MM.1S (cell line): ENCODE measurements around the gene NSD1.

ENCODE experiments used
- DNase-seq: peaks from one replicate; pipeline ENCODE4 v3.0.0-alpha.2; 2015
- H2AFZ ChIP-seq: fragments of 300-600 bp; sonication (generic); 2 replicates; pipeline ENCODE4 v1.6.0; 2016; ENCODE audit warnings: antibody characterized with exemption, low read length
- H3F3A ChIP-seq: fragments of 300-600 bp; sonication (generic); 2 replicates; pipeline ENCODE4 v1.6.1; 2016; ENCODE audit warnings: mild to moderate bottlenecking, antibody characterized with exemption, low read length, moderate library complexity, mixed read lengths; ENCODE audit not compliant: insufficient read depth
- H3K27ac ChIP-seq: fragments of 300-600 bp; sonication (generic); 2 replicates; pipeline ENCODE4 v1.5.1; 2016; ENCODE audit warnings: mild to moderate bottlenecking, low read length
- H3K27me3 ChIP-seq: fragments of 300-600 bp; sonication (generic); replicated peaks from 2 replicates; pipeline ENCODE4 v1.6.0; 2016; ENCODE audit warnings: low read length; ENCODE audit not compliant: insufficient read depth
- H3K36me3 ChIP-seq: fragments of 300-600 bp; sonication (generic); replicated peaks from 2 replicates; pipeline ENCODE4 v1.6.1; 2016; ENCODE audit warnings: mild to moderate bottlenecking, low read length, mixed read lengths; ENCODE audit not compliant: insufficient read depth
- H3K4me1 ChIP-seq: fragments of 300-600 bp; sonication (generic); 2 replicates; pipeline ENCODE4 v1.6.1; 2016; ENCODE audit warnings: low read length, mixed read lengths
- H3K4me2 ChIP-seq: fragments of 300-600 bp; sonication (generic); 2 replicates; pipeline ENCODE4 v1.6.0; 2016; ENCODE audit warnings: low read depth, low read length
- H3K4me3 ChIP-seq: fragments of 300-600 bp; sonication (generic); 2 replicates; pipeline ENCODE4 v1.5.1; 2016; ENCODE audit warnings: low read length, mixed read lengths
- H3K79me2 ChIP-seq: fragments of 300-600 bp; sonication (generic); 2 replicates; pipeline ENCODE4 v1.6.1; 2016; ENCODE audit warnings: mixed run types, low read length, mixed read lengths
- H3K9ac ChIP-seq: fragments of 300-600 bp; sonication (generic); 2 replicates; pipeline ENCODE4 v1.6.1; 2016; ENCODE audit warnings: low read length, mixed read lengths
- H3K9me2 ChIP-seq: fragments of 300-600 bp; sonication (generic); replicated peaks from 2 replicates; pipeline ENCODE4 v1.6.1; 2016; ENCODE audit warnings: mild to moderate bottlenecking, low read length, mixed read lengths; ENCODE audit not compliant: insufficient read depth
- H3K9me3 ChIP-seq: fragments of 300-600 bp; sonication (generic); replicated peaks from 2 replicates; pipeline ENCODE4 v1.6.1; 2016; ENCODE audit warnings: mild to moderate bottlenecking, low read length, mixed read lengths; ENCODE audit not compliant: insufficient read depth
- H4K20me1 ChIP-seq: fragments of 300-600 bp; sonication (generic); 2 replicates; pipeline ENCODE4 v1.6.1; 2016; ENCODE audit warnings: mild to moderate bottlenecking, low read length, moderate library complexity, mixed read lengths; ENCODE audit not compliant: insufficient read depth
- CTCF ChIP-seq: fragments of 300-600 bp; sonication (generic); IDR thresholded peaks from 2 replicates; pipeline ENCODE4 v1.5.1; 2016; ENCODE audit warnings: antibody characterized with exemption, low read length, mixed read lengths
- EZH2 ChIP-seq: fragments of 300-600 bp; sonication (generic); optimal IDR thresholded peaks from 2 replicates; pipeline ENCODE3; 2017; ENCODE audit warnings: low read depth, mild to moderate bottlenecking, antibody characterized with exemption, low read length, mixed read lengths
- EZH2phosphoT487 ChIP-seq: fragments of 300-600 bp; sonication (generic); IDR thresholded peaks from 2 replicates; pipeline ENCODE4 v1.6.1; 2018; ENCODE audit warnings: antibody characterized with exemption, low read length

The NSD1 gene

DNA sequence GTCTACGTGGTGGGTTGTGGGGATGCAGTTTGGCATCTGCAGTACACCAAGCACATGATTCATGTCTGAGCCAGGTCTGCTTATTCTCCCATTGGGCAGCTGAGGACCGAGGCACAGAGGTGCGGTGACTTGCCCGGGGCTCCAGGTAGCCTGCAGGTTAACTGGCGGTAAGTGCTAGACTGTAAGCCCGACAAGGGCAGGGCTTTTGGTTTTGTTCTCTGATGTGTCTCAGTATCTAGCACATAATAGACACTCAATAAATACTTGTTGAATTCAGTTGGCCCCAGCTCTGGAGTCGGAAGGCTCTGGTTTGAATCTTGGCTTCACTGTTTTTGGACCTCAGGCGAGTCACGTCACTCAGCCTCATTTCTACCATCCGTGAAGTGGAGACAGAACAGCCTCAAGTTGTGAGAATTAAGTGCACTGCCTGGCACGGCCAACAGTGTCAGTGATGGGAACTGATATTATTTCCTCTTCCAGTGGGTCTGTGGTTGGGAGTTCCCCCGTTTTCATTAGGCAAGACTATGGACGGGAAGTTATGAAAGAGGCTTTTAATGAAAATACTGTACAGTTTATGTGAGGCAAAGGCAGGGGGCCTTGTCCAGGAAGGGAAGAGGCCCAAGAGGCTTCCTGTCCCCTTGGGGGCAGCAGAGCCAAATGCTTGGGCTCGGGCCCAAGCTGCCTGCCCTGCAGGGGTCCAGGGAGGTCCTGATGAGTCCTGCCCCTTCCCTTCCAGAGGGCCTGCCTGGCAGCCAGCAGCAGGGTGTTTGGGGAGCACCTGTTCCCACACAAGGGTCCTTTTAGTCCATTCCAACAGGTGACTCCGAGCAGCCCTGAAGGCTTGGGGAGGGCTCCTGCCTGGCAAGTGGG, 173.3 kb downstream of the NSD1 start:
- Histone ChIP-seq H2AFZ (no peak overlapping the region), H3K4me3 (no peak overlapping the region), H3K9me3 (no peaks in the 10 kb centered on the region), H3K27ac (no peak overlapping the region), H3K9me2 (no peaks in the 10 kb centered on the region), H3K4me2 (no peak overlapping the region), H3K9ac (no peak overlapping the region), H3K4me1 (peaks cover 28% of the 10 kb centered on the region), H3K36me3 (no peaks in the 10 kb centered on the region), H3K27me3 (no peaks in the 10 kb centered on the region), H3K79me2 (peaks cover 97% of the 10 kb centered on the region), H4K20me1 (0 out of 2 replicates have a peak, but pooled peaks cover 7% of the 10 kb centered on the region), H3F3A (peaks cover 75% of the 10 kb centered on the region)
- no peak for TF ChIP-seq CTCF
- no peak for TF ChIP-seq EZH2
- TF ChIP-seq EZH2phosphoT487, result no peak
- DNase-seq, result no peak

DNA sequence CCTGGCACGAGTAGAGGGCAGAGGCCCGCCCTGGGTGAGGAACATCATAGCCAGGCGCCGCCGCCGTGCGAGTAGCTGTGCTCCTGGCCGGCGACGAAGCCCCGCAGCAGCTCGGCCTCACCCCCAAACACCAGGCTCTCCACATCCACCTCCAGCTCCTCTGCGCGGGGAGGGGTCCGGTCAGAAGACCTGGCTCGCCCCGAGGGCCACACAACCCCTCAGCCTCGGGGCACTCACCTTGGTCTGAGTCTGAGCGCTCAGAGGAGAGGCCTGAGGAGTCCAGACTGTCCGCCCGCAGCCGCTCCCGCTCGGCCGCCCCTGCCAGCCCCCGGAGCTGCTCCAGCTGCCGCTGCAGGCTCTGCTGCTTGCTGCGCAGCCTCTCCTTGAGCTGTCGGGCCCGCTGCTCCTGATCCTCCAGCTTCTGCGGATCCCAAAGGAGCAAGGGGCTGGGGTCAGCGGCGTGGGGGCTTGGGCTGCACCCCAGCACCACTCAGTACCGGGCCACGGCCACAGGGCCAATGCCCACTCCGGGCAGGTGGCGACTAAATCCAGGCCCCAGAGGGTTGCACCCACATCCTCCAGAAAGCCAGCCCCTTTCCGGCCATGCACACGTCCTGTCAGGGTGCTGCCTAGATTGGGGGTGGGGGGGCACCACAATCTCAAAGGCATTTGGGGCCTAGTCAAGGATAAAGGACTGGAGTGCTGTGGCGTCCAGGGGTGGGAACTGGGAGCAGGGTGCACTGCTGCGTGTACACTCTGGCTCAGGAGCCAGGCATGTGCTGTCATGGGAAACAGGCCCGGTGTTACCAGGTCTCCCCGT, 174.2 kb downstream of the NSD1 start:
- H3K79me2 ChIP-seq, result peaks cover 89% of the 10 kb centered on the region
- no peaks in the 10 kb centered on the region for H3K9me3 ChIP-seq
- no peaks in the 10 kb centered on the region for H3K36me3 ChIP-seq
- no peak overlapping the region for H2AFZ ChIP-seq
- no peak overlapping the region for H3K4me2 ChIP-seq
- TF ChIP-seq EZH2phosphoT487 (no peak), CTCF (no peak), EZH2 (no peak)
- H3K9ac ChIP-seq, result no peak overlapping the region
- no peak overlapping the region for H3K27ac ChIP-seq
- H3K27me3 ChIP-seq, result no peaks in the 10 kb centered on the region
- H3F3A ChIP-seq, result peaks cover 74% of the 10 kb centered on the region
- 0 out of 2 replicates have a peak, but pooled peaks cover 7% of the 10 kb centered on the region for H4K20me1 ChIP-seq
- no peaks in the 10 kb centered on the region for H3K9me2 ChIP-seq
- peaks cover 24% of the 10 kb centered on the region for H3K4me1 ChIP-seq
- H3K4me3 ChIP-seq, result no peak overlapping the region
- DNase-seq, result no peak

DNA sequence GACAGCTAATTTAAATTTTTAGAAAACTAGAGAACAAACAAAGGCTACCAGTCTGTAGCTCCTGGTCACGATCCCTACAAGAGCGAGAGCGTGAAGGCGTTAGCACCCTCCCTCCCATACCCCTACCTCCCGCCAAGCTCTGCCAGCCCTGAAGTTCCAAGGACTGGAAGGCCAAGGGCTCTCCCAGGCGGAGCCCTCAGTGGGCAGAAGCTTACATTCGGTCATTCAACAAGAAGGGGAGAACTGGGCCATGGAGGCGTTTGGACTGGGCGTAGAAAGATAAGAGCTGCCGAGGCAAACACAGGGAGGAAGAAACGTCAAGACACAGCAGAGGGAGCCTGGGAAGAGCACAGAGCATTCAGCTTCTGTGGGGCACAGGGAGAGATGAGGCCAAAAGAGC, 175.2 kb downstream of the NSD1 start:
- peak overlapping the region; percentile 18; the same call in 1 of the 2 replicates for H3K27ac ChIP-seq
- TF ChIP-seq EZH2 (no peak), CTCF (no peak), EZH2phosphoT487 (no peak)

More for the DNA sequence above, 175.2 kb downstream of the NSD1 start:
- Histone ChIP-seq H3K9ac (no peak overlapping the region), H3K4me3 (no peak overlapping the region), H3K4me1 (peaks cover 24% of the 10 kb centered on the region), H3K36me3 (no peaks in the 10 kb centered on the region), H3K9me2 (no peaks in the 10 kb centered on the region), H3K9me3 (no peaks in the 10 kb centered on the region), H3K27me3 (no peaks in the 10 kb centered on the region), H4K20me1 (0 out of 2 replicates have a peak, but pooled peaks cover 7% of the 10 kb centered on the region), H3F3A (peaks cover 74% of the 10 kb centered on the region), H2AFZ (no peak overlapping the region), H3K79me2 (peaks cover 79% of the 10 kb centered on the region), H3K4me2 (no peak overlapping the region)
- DNase-seq, result no peak
